MM.1S (cell line): Measurements from ENCODE around the gene UBL4B.

Experiments used
- EZH2 ChIP-seq: fragments of 300-600 bp; sonication (generic); optimal IDR thresholded peaks from 2 replicates; pipeline ENCODE3; 2017; ENCODE audit warnings: low read depth, mild to moderate bottlenecking, antibody characterized with exemption, low read length, mixed read lengths
- TF ChIP-seq, protein P1 (sequence below): fragments of 300-600 bp; sonication (generic); IDR thresholded peaks from 2 replicates; pipeline ENCODE4 v1.5.1; 2016; ENCODE audit warnings: antibody characterized with exemption, low read length, mixed read lengths

DNA sequence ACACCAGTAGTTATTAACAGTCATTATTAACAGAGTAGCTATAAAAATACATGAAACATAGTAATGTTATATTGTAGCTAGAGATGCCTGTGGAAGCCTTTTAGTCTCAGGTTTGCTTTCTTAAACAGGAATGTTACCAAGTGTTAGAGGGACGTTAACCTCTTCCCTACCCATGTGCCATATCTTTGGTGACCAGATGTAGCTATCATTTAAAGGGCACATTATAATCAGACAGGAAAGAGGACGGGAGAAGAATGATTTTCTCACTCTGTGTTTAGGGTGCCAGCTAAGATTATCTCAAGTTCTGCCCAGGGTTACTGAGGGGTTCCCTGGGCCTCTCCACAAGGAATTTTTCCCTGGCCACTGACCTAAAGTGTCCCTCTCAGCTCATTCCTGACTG is 20.9 kb upstream of the UBL4B start:
- TF ChIP-seq, protein P1, sequence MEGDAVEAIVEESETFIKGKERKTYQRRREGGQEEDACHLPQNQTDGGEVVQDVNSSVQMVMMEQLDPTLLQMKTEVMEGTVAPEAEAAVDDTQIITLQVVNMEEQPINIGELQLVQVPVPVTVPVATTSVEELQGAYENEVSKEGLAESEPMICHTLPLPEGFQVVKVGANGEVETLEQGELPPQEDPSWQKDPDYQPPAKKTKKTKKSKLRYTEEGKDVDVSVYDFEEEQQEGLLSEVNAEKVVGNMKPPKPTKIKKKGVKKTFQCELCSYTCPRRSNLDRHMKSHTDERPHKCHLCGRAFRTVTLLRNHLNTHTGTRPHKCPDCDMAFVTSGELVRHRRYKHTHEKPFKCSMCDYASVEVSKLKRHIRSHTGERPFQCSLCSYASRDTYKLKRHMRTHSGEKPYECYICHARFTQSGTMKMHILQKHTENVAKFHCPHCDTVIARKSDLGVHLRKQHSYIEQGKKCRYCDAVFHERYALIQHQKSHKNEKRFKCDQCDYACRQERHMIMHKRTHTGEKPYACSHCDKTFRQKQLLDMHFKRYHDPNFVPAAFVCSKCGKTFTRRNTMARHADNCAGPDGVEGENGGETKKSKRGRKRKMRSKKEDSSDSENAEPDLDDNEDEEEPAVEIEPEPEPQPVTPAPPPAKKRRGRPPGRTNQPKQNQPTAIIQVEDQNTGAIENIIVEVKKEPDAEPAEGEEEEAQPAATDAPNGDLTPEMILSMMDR = no peak
- no peak for TF ChIP-seq EZH2
